GM19035 (cell line): Measurements from ENCODE around the gene RGL2.
"Not testable (repeated sequence)": the region's sequence is repeated elsewhere in the genome, so short reads cannot be mapped to it uniquely, and the experiment has no call there.

Experiments used
- ATAC-seq: cut with Tn5 transposase; IDR thresholded peaks from one replicate; pipeline ENCODE4 v1.9.1; 2021; ENCODE audit not compliant: unreplicated experiment

Gene RGL2

DNA sequence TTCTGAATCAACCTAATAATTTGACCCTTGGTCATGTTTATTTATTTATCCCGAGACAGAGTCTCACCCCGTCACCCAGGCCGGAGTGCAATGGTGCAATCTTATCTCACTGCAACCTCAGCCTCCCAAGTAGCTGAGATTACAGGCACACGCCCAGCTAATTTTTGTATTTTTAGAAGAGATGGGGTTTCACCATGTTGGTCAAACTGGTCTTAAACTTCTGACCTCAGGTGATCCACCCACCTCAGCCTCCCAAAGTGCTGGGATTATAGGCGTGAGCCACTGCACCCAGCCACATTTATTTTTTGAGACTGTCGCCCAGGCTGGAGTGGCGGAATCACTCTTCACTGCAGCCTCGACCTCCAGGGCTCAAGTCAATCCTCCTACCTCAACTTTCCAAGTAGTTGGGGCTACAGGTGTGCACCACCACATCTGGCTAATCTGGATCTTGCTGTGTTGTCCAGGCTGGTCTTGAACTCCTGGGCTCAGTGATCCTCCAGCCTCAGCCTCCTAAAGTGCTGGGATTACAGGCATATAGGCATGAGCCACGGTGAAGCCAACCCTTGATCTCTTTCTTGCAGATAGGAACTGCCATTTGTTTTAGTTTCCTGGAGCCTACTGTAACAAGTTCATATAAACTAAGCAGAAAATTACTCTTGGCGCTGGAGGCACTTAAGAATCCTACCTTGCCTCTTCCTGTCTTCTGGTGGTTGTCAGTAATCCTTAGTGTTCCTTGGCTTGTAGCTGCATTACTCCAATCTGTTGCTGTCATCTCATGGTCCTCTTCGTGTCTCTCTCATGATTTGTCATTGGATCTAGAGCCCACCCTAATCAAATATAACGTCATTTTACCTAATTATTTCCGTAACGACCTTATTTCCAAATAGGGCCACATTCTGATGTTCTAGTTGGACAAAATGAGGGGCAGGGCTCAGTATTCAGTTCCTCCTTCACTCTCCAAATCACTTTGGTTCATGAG lies 24.5 kb downstream of the RGL2 start:
- ATAC-seq = no peak

DNA sequence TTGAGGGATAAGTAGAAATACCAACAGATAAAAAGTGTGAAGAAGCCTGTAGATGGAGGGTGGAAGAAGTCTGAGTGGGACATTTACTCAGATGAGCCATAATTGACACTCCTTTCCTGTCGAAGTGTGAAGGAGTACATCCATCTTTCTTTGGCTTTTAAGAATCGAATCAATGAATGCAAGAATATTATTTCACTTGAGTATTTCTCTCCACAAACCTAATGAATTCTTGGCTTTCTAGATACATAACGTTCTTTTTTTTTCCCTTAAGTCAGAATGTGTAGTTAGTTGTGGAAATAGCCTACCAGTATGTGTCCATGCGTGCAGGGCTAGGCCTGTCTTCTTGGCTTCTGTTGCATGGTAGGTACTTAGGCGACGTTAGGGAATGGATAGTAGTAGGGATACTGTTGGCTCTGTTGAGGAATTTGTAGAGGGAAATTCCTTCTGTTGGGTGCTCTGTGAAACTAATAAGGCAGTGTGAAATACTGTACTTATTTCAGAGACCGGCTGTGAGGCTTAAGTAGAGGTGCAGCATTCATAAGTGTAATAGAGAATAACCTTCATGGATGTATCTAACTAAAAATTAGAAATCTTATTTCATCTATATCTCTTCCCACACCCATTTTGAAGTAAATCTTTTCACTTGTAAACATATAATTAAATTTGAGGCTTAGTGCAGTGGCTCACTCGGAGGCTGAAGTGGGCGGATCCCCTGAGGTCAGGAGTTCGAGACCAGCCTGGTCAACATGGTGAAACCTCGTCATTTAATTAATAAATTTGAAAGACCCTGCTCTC lies 25.4 kb downstream of the RGL2 start:
- no peak for ATAC-seq

DNA sequence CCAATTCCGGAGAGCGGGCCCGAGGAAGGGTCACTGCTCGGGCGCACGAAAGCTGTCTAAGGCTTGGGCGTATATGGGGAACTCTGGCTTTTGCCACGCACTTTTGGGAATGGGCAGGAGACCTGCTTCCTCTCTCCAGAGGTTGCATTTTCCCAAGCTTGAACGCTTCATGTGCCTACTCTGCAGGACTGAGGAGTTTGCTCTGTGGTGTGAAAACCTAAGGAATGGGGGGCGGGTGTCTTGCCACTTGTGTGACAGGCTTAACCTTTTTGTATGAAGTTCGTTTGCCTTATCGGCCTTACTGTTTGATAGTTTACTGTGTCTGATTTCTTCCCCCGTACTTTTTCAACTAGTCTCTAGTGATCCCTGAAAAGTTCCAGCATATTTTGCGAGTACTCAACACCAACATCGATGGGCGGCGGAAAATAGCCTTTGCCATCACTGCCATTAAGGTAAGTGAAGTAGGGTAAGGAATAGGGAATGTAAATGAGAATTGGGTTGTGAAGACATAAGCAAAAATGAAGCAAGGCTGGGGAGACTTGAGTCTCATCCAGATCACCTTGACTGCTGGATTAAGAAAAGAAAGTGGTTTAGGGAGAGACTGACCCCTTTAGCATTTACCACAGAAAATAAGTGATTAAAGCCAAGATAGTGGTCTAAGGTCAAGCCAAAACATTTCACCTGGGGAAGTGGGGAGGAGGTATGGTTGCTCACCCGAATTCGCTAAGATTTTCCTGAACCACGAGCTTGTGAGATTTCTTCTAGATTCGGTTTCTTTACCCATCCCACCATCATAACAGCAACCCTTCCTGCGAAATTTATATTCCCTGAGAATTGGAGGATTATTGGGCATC lies 26.2 kb downstream of the RGL2 start:
- peak; percentile 18 for ATAC-seq

DNA sequence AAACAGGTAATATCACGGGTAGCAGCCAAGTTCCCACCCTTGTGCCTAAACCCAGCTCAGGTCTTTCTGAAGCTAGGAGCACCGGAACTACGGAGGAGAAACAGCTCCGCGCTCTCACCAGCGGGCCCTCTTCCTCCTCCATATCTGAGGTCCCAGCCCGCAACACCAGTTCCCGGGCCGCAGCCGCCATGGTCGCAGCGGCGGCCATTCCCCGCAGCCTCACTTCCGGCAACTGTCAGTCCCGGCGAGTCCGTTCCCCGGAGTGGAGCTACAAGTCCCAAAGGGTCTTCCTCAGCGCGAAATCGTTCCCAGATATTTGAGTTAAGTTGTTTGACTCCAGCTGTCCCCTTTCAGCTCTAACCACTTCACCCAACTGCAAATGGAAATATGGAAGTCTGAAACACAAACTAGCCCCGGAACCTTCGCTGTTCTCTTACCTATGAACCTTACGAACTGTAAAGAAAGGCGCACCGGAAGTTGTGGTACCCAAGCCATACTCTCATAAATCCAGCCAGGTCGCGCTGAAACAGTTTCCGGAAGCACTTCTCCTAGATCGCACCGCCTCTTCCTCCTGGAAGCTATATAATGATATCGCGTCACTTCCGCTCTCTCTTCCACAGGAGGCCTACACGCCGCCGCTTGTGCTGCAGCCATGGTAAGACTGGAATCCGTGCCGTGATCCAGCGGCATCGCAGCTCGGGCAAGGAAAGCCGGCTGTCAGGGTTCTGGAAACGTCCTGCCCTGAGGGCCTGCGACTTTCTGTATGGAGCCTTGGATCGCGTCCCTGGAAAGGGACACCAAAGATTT lies 27.1 kb downstream of the RGL2 start, which contains the start of the genes RPS18 and VPS52:
TSS of gene RPS18 (plus strand) at position 608 of the 807 bp plus-strand sequence. CDS start at position 653, 45 bp downstream.
TSS of gene VPS52 (minus strand) at position 409 of the 807 bp plus-strand sequence. CDS start at position 208, 201 bp downstream.
- peak; percentile 86 for ATAC-seq

DNA sequence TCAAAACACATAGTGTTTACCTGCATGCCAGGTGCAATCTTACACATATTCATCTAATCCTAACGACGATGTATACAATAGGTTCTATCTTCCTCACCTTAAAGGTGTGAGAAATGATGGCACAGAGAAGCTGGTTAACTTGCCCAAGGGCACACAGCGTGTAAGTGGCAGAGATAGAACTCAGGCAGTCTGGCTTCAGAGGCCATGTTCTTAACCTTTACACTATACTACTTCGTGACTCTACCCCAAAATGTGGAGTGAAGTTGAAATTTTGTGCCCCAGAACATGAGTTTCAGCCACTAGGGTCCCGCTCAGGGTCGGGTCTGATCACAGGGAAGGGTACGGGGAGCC lies 27.6 kb downstream of the RGL2 start:
- no peak for ATAC-seq

DNA sequence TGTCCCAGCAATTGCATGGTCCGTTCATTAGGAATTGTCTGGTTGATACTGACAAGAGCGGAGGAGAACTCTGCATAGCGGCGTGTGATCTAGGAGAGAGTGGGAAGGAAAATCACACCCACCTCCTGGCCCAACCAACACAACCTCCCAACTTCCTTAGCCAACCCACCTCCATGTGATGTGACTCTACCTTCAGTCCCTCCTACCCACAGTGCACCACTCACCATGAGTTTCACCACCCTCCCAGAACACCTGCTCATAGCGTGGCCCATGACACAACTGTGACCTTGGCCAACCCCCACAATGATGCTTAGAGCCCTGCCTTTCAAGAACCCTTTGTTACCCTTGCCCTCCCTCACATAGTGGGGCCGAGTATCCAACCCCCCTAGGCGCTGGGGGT lies 34.7 kb downstream of the RGL2 start:
- no peak for ATAC-seq

DNA sequence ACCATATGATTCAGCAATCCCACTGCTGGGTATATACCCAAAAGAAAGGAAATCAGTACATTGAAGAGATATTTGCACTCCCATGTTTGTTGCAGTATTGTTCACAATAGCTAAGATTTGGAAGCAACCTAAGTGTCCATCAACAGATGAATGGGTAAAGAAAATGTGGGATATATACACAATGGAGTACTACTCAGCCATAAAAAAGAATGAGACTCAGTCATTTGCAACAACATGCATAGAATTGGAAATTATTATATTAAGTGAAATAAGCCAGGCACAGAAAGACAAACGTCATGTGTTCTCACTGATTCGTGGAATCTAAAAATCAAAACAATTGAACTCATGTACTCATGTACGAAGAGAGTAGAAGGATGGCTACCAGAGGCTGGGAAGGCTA lies 36.3 kb downstream of the RGL2 start:
- ATAC-seq = not testable (repeated sequence)

DNA sequence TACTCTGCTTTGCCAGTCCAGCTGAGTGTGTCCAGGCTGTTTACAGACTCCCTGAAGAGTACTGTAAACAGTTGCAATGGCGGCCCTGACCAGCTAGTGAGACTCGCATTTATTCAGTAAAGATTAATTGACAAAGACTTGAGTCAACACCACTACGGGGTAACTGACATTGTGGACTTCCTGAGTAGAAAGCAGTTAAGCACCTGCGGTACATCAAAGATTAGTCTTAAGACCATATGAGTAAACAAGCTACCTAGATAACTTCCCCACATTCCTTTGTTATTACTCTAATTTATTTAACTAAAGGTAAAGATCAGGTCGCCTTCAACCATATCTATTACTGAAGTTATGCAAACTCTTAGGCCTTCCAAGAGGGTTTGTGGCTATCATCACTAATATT lies 39.7 kb downstream of the RGL2 start:
- ATAC-seq = no peak

DNA sequence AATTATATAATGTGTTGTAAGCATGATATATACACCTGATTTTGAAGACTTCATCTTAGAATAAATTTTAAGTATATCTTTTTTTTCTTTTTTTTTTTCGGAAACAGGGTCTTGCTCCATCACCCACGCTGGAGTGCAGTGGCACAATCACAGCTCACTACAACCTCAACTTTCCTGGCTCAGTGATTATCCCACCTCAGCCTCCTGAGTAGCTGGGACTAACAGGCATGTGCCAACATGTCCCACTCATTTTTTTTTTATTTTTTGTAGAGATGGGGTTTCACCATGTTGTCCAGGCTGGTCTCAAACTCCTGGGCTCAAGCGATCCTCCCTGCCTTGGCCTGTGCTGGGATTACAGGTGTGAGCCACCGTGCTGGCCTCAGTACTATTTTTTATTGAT lies 44.2 kb downstream of the RGL2 start:
- ATAC-seq = no peak

DNA sequence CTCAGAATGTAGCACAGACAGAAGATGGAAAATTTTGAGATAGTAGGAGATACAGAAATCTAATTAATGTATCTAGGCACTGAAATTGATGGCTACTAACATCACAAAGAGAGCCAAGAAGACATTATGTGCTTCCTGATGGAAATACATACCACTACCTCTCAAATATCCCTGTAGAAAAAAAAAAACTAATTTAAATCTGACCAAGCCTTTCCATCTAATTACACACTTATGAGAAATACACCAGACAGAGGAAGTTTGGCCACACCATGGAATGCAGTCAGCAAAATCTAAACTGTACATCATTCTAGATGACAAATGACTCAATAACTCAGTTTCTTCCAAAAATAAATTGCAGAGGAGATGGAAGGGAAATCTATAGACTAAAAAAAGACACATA lies 46.0 kb downstream of the RGL2 start:
- no peak for ATAC-seq

DNA sequence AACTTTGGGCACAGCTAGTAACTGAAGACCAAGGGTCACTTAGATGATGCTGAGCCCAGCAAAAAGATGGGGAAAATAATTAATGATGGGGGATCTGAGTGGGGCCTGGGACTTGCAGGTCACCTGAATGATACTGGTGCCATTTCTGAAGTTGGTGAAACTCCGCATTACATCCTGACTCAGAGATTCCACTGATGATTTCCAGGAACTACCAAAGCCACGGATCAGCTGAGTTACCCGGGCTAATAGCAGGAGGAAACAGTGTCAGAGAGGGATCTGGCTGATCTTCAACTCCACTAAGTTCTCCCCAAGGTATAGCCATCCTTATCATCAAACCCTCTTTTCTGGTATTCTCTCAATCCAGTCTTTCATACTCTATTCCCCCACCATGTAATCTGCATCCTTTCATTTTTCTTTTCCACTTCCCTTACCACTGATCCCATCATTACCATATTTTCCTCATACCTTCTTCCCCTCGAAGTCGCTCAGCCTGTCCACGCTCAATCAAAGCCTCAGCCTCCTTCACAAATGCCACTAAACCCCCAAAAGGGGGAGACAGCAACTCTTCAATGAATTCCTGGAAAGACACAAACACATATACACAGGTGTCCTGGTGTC lies 47.2 kb downstream of the RGL2 start:
- no peak for ATAC-seq

DNA sequence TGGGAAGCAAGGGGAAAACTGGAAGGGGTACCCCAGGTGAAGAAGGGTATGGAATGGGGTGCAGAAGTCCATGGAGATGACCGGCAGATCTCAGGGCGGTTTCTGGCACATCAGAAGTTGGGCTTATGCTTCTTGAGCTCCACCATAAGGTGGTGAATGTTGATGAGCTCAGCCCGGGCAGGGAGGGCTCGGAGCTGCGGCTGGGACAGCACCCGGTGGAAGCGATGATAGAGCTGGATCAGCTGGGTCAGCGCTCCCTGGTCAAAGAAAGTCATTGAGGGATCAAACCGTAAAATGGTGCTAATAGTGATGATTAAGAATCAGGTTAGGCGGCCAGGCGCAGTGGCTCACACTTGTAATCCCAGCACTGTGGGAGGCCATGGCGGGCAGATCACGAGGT lies 48.0 kb downstream of the RGL2 start:
- no peak for ATAC-seq

DNA sequence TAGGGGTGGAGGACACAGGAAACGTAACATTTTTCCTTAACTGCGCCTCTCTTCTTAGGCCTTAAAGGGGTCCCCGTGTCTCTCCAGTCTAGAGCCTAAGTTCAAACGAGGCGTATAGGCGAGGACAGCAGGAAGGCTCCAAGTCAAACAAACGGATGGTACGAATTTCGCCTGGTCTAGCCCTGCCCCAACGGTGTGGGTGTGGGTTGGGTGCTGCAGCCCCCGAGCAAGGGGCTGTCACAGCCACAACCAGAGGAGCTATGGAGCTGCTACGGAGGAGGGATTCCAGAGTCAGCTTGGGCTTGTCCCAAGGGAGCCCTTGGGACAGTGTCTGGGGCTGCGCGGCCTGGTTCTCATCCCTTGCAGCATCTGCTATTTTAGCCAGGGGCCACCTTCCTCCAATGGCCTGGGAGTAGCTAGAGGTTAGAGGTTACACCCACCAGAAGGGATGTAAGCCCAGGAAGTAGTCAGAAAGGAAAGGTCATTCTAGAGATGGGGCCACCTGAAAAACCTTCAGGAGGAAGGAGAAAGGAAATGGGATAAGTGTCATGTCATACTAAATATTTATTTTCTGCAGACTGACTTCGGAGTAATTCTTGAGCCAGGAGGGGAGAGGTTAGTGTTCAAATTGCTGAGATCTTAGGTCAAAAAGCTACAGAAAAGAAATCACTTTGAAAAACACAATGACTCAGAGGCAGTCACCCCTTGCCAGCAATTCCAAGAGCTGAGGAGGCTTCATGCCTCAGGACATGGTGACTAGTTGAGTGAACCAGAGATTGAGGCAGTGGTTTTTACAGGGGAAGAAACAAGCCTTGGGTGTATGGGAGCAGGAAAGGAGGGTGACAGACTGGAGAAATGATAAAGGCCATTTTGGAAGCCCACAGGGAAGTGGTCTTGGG lies 48.8 kb downstream of the RGL2 start:
- no peak for ATAC-seq

DNA sequence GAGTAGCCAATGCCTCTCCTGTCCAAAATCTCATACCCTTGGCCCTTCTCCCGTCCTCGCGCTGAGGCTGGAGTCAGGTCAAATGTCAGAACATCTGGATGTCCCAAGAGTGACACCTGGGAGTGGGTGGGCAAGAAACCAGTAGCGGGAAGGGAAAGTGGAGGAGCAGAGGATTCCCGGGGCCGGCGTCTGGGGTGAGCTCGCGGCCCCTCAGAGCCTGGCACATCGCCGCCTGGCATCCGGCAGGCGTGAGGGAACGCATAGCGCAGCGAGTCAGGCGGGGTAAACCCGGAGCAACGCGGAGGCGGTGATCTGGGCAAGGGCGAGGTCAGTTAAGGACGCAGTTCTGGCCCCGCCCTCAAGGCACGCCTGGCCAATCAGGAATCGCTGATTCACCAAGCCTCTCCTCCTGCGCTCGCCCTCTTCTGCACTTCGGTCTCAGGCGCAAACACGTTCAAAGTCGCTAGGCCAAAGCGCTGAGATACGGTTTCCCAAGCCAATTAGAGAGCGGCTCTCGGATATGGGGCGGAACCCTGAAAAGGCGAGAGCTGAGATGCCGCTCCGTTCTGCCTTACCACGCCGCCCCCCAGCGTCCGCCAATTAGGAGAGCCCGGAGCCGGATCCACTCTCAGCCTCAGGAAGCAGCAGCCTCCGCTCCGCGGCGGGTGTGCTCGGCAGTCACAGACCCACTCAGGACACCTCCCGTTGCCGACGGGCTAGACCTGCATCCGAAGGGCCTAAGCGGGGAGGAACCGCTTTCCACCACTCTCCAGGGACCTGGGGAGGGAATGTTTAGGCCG lies 49.6 kb downstream of the RGL2 start:
- peak; percentile 89 for ATAC-seq

DNA sequence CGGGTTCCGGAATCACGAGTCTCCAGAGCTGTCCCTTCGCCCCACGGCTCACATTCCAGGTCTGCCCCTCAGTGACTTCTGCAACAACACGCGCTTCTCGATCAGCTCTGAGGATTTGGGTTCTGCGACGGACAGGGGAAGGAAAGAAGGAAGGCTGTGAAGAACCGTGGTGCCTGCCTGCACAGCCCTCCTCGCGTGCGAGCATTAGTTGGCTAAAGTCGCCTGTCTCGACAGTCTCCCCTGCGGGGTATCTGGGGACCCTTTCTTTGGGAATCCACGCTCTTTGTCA lies 50.2 kb downstream of the RGL2 start:
- ATAC-seq = no peak

DNA sequence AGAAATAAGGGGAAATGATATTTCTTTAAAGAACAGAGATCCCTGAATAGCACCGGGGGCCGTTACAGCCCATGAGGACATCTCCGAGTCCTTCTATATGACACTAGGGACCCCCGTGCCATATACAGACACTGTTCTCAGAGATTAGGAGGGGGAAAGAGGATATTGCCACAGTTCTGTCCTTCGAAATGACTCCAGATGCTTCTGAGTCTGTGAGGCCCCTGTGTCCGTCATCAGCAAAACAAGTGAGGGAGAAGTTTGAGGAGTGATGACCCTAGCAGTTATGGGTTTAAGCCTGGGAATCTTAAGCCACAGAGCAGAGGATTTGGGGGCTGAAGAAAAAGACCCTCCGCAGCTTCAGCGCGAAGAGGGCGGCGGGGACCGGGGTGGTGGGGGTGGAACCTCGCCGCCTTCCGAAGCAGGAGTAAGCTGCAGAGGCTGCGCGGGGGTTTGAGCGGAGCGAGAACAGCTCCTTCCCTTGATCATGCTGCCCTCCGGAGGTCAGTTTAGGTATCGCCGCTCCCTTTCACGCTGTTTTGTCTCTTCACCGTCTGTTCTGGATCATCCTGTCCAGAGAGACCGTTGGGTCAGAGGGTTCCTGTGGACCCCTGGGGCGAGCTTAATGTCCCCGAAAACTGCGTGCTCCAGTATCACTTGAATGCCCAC lies 50.6 kb downstream of the RGL2 start:
- ATAC-seq = no peak

DNA sequence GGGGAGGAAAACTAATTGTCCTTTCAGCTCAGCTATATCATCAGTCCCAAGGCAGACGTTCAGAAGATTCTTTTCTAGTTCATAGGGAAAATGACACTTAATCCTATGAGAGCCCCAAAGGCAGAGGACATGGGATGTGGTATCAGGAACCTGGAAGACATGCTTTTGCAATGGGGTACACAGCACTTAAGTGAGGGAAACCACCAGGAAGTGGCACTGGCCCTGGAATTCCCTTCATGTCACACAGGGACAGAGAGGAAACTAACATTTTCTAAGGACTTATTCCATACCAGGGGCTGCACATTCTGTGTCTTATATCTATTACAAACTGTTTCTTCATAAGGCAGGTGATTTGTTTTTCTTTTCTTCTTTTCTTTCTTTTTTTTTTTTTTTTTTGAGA lies 55.3 kb downstream of the RGL2 start:
- no peak for ATAC-seq

DNA sequence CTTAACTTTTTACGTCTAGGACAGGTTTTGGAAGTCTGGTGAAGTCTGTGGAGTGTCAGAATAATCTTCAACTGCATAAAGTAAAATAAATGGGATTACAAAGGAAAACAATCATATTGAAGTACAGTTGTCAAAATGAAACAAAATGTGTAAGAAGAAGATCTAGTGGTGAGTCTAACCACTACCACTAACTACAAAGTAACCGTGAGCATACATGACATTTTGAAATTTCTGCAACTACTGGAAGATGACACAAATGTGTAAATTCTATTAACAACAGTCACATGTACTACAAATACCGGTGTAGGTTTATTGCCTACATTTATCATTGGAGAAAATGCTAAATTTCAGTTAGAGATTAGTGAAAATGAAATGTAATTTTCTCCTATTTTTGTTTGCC lies 56.8 kb downstream of the RGL2 start:
- no peak for ATAC-seq
